Nephron (organoid): ENCODE data around the gene EFR3B.
A peak's percentile ranks its signal among the peaks of the same experiment; 100 is the strongest.

ENCODE experiments used
- H3K27ac Mint-ChIP-seq, 3 experiments: 2 replicates each; pipeline ENCODE4 v1.8.0; 2020; ENCODE audit warnings: mixed read lengths in 3 of 3, mild to moderate bottlenecking in 2 of 3, moderate library complexity in 1 of 3
- H3K27me3 Mint-ChIP-seq: 2 replicates; pipeline ENCODE4 v1.8.0; 2021; ENCODE audit warnings: low read depth, mild to moderate bottlenecking, moderate library complexity, mixed read lengths
- H3K36me3 Mint-ChIP-seq: 2 replicates; pipeline ENCODE4 v1.8.0; 2020; ENCODE audit warnings: low read depth, mixed read lengths
- H3K4me1 Mint-ChIP-seq: 2 replicates; pipeline ENCODE4 v1.8.0; 2020; ENCODE audit warnings: mixed read lengths
- H3K4me3 Mint-ChIP-seq, 3 experiments: 2 replicates each; pipeline ENCODE4 v1.8.0; 2020; ENCODE audit warnings: mild to moderate bottlenecking in 3 of 3, mixed read lengths in 3 of 3, moderate library complexity in 2 of 3
- H3K9me3 Mint-ChIP-seq: 2 replicates; pipeline ENCODE4 v1.8.0; 2020; ENCODE audit warnings: mixed read lengths
- TF ChIP-seq, protein P1 (sequence below), 3 experiments: fragments of 200-600 bp; sonication (generic); IDR thresholded peaks; one replicate each; pipeline ENCODE4 v1.5.0; 2021; ENCODE audit warnings: antibody characterized with exemption in 3 of 3; ENCODE audit not compliant: unreplicated experiment in 3 of 3

Gene EFR3B

GRCh38 chr2:25197336-25198208 lies 155.7 kb downstream of the EFR3B start:
- Mint-ChIP-seq H3K4me1 (peaks cover 26% of the 10 kb centered on the region), H3K27me3 (peaks cover 48% of the 10 kb centered on the region), H3K4me3 (no peak overlapping the region), H3K9me3 (no peaks in the 10 kb centered on the region), H3K27ac (peak overlapping the region in 2 of 3 experiments; percentile 7 to 67), H3K36me3 (no peaks in the 10 kb centered on the region)
- TF ChIP-seq, protein P1, sequence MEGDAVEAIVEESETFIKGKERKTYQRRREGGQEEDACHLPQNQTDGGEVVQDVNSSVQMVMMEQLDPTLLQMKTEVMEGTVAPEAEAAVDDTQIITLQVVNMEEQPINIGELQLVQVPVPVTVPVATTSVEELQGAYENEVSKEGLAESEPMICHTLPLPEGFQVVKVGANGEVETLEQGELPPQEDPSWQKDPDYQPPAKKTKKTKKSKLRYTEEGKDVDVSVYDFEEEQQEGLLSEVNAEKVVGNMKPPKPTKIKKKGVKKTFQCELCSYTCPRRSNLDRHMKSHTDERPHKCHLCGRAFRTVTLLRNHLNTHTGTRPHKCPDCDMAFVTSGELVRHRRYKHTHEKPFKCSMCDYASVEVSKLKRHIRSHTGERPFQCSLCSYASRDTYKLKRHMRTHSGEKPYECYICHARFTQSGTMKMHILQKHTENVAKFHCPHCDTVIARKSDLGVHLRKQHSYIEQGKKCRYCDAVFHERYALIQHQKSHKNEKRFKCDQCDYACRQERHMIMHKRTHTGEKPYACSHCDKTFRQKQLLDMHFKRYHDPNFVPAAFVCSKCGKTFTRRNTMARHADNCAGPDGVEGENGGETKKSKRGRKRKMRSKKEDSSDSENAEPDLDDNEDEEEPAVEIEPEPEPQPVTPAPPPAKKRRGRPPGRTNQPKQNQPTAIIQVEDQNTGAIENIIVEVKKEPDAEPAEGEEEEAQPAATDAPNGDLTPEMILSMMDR (IDR thresholded peaks at IDR 0.05; ENCODE audit: unreplicated experiment in 3 of 3), result no peak

- TF ChIP-seq, protein P1 (IDR thresholded peaks at IDR 0.05; ENCODE audit: unreplicated experiment in 3 of 3), result no peak
- Mint-ChIP-seq H3K36me3 (no peaks in the 10 kb centered on the region), H3K27ac (peak overlapping the region in 2 of 3 experiments; percentile 7 to 67)
Observed at GRCh38 chr2:25198209-25198525, 156.3 kb downstream of the EFR3B start.

DNA sequence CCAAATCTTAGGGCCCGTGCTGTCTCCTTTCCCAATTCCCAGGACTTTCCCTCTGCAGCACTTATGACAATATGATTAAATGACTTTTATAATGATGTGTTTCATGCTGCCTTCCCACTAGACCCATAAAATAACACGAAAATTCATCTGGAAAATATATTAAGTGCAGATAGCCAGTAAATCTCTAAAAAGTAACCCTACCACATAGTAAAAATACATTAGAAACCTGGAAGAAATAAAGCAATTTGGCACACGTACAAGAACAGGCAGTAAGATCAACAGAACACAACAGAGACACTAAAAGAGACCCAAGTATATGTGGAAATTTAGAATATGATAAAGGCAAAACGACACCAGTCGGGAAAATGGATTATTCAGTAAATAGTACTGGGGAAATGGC lies 156.7 kb downstream of the EFR3B start:
- peak overlapping the region in 1 of 3 experiments; percentile 29 for H3K27ac Mint-ChIP-seq
- H3K9me3 Mint-ChIP-seq, result no peaks in the 10 kb centered on the region

More at GRCh38 chr2:25198209-25198525, 156.3 kb downstream of the EFR3B start:
- no peak overlapping the region for H3K4me3 Mint-ChIP-seq
- H3K4me1 Mint-ChIP-seq, result peaks cover 26% of the 10 kb centered on the region
- no peaks in the 10 kb centered on the region for H3K9me3 Mint-ChIP-seq
- H3K27me3 Mint-ChIP-seq, result peaks cover 48% of the 10 kb centered on the region

GRCh38 chr2:25201265-25201664 lies 159.4 kb downstream of the EFR3B start:
- peaks cover 32% of the 10 kb centered on the region for H3K27me3 Mint-ChIP-seq
- no peak overlapping the region for H3K27ac Mint-ChIP-seq
- no peaks in the 10 kb centered on the region for H3K9me3 Mint-ChIP-seq

More for the DNA sequence above, 156.7 kb downstream of the EFR3B start:
- Mint-ChIP-seq H3K4me3 (no peak overlapping the region), H3K36me3 (no peaks in the 10 kb centered on the region), H3K4me1 (peaks cover 26% of the 10 kb centered on the region), H3K27me3 (peaks cover 48% of the 10 kb centered on the region)
- TF ChIP-seq, protein P1 (IDR thresholded peaks at IDR 0.05; ENCODE audit: unreplicated experiment in 3 of 3), result no peak

DNA sequence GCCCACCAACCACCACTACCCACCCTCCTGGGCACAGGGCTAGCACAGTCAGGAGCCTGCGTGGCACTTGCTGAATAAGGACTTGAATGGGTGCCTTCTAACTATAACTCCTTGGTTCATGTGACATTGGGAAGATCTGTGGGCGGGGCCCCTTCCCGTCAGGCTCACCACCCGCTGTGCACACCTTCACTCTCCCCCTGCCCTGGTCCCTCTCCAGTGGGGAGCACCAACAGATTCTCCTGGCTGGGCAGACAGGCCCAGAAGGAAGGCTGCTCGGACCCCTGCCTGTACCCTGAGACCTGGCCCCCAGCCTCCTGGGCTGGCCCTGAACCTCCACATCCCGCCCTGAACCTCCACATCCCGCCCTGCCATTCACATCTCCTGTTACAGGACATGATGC lies 159.9 kb downstream of the EFR3B start:
- TF ChIP-seq, protein P1 (IDR thresholded peaks at IDR 0.05; ENCODE audit: unreplicated experiment in 3 of 3), result no peak
- H3K36me3 Mint-ChIP-seq, result no peaks in the 10 kb centered on the region
- no peak overlapping the region for H3K27ac Mint-ChIP-seq
- H3K4me3 Mint-ChIP-seq, result no peak overlapping the region
- H3K4me1 Mint-ChIP-seq, result peaks cover 15% of the 10 kb centered on the region
- peaks cover 29% of the 10 kb centered on the region for H3K27me3 Mint-ChIP-seq
- no peaks in the 10 kb centered on the region for H3K9me3 Mint-ChIP-seq

More at GRCh38 chr2:25201265-25201664, 159.4 kb downstream of the EFR3B start:
- H3K4me1 Mint-ChIP-seq, result peaks cover 20% of the 10 kb centered on the region
- no peak overlapping the region for H3K4me3 Mint-ChIP-seq
- H3K36me3 Mint-ChIP-seq, result no peaks in the 10 kb centered on the region
- TF ChIP-seq, protein P1 (IDR thresholded peaks at IDR 0.05; ENCODE audit: unreplicated experiment in 3 of 3), result peak; percentile 14 to 26 (median 20)

DNA sequence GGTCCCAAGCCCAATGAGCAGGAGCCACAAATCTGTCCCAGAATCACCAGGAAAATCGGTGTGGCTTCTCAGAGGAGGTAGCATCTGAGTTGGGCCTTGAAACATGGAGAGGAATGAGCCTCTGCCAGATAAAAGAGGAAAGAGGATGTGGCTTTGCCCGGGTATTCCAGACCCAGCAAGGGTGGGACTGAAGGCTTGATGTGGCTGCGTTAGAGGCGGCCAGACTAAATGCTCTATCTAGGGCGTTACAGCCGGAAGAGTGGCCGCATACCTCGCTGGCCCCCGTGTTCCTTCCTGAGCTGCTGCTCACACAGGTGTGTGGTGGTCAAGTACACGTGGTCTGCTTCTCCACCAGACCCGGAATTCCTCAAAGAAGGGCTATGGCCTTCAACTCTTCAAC lies 160.4 kb downstream of the EFR3B start:
- Mint-ChIP-seq H3K36me3 (no peaks in the 10 kb centered on the region), H3K4me3 (no peak overlapping the region), H3K9me3 (no peaks in the 10 kb centered on the region), H3K27ac (no peak overlapping the region), H3K4me1 (peaks cover 15% of the 10 kb centered on the region), H3K27me3 (peaks cover 28% of the 10 kb centered on the region)
- TF ChIP-seq, protein P1 (IDR thresholded peaks at IDR 0.05; ENCODE audit: unreplicated experiment in 3 of 3), result no peak
